ENCODE data around the gene ADAMTSL3.

ADAMTSL3 gene

DNA sequence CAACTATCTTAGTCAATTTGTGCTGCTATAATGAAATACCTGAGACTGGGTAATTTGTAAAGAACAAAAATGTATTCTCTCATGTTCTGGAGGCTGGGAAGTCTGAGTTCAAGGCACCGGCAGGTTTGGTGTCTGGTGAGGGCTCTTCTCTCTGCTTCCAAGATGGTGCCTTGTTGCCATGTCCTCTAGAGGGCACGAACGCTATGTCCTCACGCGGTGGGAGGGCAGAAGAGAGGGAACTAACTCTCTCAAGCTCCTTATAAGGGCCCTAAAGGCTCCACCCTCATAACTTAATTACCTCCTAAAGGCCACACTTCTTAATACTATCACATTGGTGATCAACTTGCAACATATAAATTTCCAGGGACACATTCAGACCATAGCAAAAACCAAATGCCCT, 108.4 kb downstream of the ADAMTSL3 start:
- no peak for DNase-seq

DNA sequence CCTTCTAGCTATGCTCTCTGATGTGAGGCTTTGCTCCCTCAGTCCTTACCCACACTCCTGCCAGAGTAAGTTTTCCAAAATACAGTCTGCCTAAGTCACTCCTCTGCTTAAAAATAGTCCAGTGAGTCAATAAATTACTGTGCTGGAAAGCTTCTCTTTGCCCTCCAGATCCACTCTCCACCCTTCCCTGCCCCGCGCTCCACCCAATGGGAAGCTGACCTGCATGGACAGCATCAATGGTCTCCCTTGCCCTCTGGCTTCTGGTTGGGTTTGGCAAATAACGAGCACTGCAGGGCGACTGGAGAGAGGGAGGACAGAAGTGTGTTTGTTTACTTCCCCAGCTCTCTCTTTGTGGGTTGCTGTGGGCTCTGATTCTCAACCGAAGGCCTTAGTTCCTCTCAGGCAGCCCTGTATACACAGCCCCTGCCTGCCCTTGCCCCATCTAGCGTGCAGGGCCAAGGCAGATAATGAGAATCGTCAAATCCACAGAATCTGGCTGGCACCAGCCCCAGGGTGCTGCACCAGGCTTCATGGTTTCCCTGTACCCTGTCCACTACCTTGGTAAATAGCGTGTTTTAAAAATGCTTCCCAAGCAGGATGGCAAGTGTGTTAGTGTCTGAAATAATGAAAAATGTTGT, 110.4 kb downstream of the ADAMTSL3 start:
- no peak for DNase-seq

DNA sequence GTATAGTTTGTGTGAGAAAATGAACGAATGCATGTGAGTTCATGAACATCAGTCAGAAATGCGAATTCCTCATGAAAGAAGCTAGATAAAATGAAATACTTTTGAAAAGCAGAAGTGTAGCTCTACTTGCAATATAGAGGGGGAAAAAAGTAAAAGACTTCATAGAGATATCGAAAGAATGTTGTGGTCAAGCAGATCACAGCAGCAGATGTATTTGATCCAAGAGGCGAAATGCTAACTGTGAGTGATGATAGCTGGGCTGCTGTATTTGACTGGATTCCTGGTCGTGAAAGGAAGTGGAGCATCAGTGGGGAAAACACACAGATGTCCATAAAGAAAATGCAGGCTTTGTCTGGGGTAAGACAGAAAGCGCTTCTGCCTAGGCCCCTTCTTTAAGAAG, 112.4 kb downstream of the ADAMTSL3 start:
- DNase-seq = no peak

DNA sequence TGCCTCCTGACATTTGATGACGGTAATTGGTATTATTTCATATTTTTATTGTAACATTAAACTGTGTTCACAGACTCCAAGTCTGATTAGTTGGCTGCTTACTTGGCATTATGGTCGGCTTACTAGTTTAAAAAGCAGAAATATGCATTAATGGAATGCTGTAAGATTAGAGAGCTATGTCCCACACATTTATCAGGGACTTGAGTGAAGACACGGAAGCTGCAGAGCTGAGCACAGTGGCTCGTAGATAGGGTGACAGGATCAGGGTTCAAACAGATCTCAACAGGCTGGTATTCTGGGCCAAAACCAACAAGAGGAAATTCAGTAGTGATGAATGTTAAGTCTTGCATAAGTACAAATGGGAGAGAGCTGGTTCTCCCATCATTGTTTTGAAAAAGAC, 113.8 kb downstream of the ADAMTSL3 start:
- DNase-seq = no peak

- no peak for DNase-seq
Measured at GRCh38 chr15:83769411-83769999, 115.6 kb downstream of the ADAMTSL3 start.

DNA sequence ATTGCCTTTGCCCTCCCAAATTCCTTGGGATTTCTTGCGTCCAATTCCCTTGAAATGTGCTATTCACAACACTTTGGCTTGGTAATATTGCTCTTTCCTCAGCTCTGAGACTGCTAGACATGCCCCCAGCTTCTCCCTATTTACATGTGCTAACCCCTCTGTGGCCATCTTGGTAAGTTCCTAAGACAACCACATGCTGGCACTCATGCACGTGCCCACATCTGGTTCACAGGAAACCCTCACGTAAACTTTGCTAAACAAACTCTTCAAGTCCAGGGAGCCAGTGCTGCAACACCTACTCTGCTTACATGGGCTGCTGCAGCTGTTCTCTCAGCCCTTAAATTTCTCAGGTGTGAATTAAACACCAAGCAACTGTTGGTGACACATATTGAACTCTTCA, 121.8 kb downstream of the ADAMTSL3 start:
- no peak for DNase-seq

- no peak for DNase-seq
Measured at GRCh38 chr15:83776986-83777385, 123.1 kb downstream of the ADAMTSL3 start.

DNA sequence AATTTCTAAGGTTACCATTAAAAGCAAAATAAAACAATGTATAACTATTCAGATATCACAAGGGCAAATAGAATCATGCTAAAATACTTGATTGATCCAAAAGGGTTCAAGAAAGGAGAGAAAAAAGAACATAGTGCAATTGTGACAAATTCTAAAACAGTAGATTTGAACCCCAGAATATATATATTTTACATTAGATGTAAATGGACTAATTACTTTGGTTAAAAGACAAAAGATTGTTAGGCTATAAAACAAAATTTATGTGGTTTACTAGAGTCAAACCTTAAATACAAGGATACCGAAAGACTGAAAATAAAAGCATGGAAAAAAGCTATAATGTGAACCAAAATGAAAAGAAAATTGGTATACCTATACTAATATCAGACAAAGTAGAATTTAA, 129.3 kb downstream of the ADAMTSL3 start:
- DNase-seq = no peak

DNA sequence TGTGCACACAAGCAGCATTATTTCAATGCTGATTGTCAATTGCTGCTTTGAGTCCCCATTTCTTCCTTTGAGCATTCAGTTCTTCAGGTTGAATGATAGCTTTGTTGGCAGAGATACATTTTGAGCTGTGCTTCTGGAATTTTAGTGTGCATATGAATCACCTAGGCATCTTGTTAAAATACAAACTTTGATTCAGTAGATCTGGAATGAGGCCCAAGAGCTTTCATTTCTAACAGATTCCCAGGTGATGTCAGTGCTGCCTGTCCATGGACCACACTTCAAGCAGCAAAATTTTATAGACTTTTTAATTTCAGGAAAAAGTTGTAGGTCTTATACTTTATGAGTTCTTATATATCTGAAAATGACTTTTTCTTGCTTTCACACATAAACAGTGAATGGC, 131.1 kb downstream of the ADAMTSL3 start:
- DNase-seq = no peak

GRCh38 chr15:83786336-83786735, 132.4 kb downstream of the ADAMTSL3 start:
- no peak for DNase-seq

GRCh38 chr15:83793069-83793468, 139.1 kb downstream of the ADAMTSL3 start:
- DNase-seq = no peak

- DNase-seq = no peak
Measured at GRCh38 chr15:83794209-83794608, 140.3 kb downstream of the ADAMTSL3 start.

DNA sequence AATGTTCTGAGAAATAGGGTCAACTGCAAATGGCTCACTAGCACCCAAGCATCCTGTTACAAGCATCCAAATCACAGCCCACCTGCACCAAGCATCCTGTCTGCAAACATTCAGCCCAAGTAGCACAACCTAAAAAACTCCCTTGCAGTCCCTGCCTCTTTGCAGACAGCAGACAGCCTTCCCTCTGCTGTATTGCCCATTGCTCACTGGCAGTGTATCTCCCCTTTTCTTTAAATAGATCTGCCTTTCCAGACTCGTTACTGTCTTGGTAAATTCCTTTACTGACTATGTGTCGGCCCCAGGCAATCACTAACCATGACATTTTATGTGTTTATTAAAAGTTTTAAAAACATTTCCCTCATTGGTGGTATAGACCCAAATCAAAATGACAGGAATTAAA, 155.4 kb downstream of the ADAMTSL3 start:
- no peak for DNase-seq

- no peak for DNase-seq
Measured at GRCh38 chr15:83810110-83810509, 156.2 kb downstream of the ADAMTSL3 start.

DNA sequence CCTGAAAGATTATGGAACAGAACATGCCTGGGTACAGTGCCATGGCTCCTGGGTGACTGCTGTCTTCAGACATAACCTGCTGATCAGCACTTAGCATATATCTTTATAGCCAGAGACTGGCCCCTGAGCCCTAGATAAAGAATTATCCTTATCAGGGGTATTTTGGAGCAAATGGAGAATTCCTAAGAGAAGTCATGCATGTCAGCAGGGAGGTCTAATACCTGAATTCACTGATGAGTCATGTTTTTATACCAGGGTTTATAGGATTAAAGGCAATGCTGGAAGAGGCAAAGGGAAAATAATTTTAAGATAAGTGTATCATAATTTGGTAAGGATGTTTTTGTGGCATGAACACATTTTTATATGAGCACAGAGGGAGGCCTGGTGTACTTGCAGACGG, 159.8 kb downstream of the ADAMTSL3 start:
- no peak for DNase-seq

- DNase-seq = no peak
Measured at GRCh38 chr15:83815506-83815905, 161.6 kb downstream of the ADAMTSL3 start.

DNA sequence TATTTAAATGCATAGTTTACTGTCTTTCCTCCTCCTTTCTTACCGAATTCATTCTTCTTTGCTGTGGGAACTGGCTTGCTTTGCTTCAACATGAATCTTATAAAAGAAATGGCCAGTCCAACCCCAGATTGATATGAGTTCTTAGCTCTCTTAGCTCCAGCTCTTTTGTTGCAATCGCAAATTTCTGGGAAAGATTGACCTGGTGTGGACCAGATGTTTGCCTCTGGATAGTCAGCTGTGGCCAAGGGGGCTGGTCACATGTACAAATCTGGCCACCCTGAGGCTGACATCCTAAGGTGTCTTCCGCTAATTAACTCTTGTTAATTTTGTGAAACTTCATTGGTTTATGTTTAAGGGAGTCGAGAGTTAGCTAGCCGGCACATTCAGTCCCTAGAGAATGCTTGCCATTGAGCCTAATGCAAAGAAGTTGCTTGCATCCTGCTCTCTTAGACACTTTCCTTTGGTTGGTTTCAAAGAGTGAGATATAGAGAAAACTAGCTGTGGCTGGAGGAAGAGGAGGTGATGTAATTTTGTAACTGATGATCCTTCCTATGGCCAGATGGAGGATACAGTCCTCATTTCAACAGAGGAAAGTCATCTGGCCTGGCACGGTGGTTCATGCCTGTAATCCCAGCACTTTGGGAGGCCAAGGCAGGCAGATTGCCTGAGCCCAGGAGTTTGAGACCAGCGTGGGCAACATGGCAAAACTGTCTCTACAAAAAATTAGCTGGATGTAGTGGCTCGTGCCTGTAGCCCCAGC, 162.4 kb downstream of the ADAMTSL3 start:
- DNase-seq = no peak

DNA sequence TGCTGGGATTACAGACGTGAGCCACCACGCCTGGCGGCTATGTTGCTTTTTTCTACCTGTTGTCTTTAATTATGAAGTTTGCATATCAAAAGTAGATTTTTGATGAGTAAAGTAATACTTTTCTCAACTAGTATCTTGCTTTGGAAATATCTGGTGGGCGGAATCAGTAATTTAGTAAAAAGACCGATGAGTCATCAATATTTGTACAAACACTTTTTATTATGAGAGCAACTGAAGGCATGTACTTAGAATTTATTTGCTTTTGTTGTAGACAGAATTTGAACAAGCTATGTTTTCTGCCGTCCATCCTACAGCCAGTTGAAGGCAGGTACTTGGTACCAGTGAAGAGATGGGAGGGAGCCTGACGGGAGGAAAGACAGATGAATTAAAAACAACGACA, 164.7 kb downstream of the ADAMTSL3 start:
- no peak for DNase-seq

GRCh38 chr15:83830381-83830780, 176.5 kb downstream of the ADAMTSL3 start:
- DNase-seq = no peak

- no peak for DNase-seq
Measured at GRCh38 chr15:83833569-83833968, 179.6 kb downstream of the ADAMTSL3 start.

DNA sequence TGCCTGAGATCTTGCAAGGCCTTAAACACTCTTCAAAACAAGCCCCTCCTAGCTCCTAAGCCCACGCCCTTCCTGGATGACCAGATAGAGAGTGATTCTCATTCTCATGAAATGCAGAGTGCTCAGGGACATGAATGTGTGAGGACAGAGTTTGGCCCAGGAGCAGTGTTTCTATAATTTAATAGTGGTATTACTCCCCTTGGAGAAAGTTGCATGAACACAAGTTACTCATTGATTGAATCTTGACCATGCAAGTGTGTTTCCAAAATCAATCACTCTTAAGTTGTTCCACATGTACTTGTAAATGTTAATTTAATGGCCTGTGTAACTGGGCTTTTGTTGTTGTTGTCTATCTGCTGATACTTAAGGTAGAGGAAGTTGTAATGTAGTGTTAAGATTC, 181.6 kb downstream of the ADAMTSL3 start:
- no peak for DNase-seq

GRCh38 chr15:83837945-83838571, 184.1 kb downstream of the ADAMTSL3 start:
- DNase-seq = no peak

- DNase-seq = no peak
Measured at GRCh38 chr15:83838763-83839162, 184.8 kb downstream of the ADAMTSL3 start.

DNA sequence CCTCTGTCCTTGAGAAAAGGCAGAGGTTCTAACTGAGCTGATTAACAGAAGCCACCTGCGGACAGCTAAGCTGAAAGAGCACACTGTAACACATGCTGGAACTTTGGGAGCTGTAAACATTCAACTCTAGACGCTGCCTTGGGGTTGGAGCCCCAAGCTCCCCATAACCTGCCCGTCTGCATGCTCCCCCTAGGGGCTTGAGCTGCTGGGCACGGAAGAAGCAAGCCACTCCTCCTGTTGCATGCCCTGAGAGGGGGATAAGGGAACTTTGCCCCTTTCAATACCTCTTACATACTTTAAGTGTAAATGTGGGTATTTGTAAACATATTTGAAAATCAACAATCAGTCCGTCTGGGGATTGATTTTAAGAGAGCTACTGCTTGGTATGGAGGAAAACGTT, 188.4 kb downstream of the ADAMTSL3 start:
- no peak for DNase-seq

Data from GOT3 (cell line).